Measurements from ENCODE around the gene ACSL3. TPM values are rescaled to one million over a fixed set of nuclear protein-coding genes. Genes with fewer than 3 reads are reported as not detected.

The ACSL3 gene
- total RNA-seq, 1 donor from 2014 or later, result 87.0 TPM

- Mint-ChIP-seq H3K36me3 (ENCODE audit: unreplicated experiment) (no peaks in the 10 kb centered on the region), H3K27ac (ENCODE audit: unreplicated experiment) (no peak overlapping the region), H3K4me3 (ENCODE audit: unreplicated experiment) (no peak overlapping the region), H3K4me1 (ENCODE audit: low read depth, unreplicated experiment) (peaks cover 8% of the 10 kb centered on the region), H3K9me3 (ENCODE audit: unreplicated experiment) (peaks cover 9% of the 10 kb centered on the region), H3K27me3 (ENCODE audit: unreplicated experiment) (peaks cover 4% of the 10 kb centered on the region)
- DNase-seq, result no peak
- TF ChIP-seq CTCF (IDR thresholded peaks at IDR 0.05; ENCODE audit: partially characterized antibody, unreplicated experiment), result no peak
Measured at GRCh38 chr2:222862106-222862908, 1.5 kb downstream of the ACSL3 start.

DNA sequence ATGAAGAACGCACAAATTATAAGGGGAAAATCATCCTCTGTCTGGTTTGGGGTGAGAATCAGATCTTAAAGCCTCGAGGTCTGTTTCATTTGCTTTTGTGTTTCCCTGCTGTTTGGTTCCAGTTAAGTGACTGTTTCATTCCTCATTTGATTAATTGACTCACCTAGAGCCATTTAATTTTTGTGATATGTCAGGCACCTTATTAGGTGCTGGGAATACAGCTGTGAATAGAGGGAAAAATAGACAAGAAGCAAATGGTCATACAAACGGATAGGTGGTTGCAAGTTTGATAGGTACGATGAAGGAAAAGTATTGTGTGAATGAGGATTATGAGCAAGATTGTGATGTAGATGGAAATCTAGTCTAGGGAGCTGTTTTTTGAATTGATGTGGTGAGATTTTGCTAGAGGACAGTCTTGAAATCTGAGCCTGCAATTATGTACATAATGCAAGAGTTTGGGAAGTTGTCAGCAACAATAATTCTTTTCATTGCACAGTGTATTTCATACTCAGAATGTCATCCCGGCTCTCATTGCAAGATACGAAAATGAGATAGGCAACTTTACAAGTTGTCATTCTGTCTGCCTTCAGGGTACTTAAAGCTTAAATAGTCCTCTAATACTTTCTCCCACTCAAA, 2.2 kb downstream of the ACSL3 start:
- Mint-ChIP-seq H3K27me3 (ENCODE audit: unreplicated experiment) (peaks cover 4% of the 10 kb centered on the region), H3K36me3 (ENCODE audit: unreplicated experiment) (no peaks in the 10 kb centered on the region), H3K27ac (ENCODE audit: unreplicated experiment) (no peak overlapping the region), H3K4me3 (ENCODE audit: unreplicated experiment) (no peak overlapping the region), H3K9me3 (ENCODE audit: unreplicated experiment) (peaks cover 9% of the 10 kb centered on the region), H3K4me1 (ENCODE audit: low read depth, unreplicated experiment) (peaks cover 10% of the 10 kb centered on the region)
- no peak for DNase-seq
- TF ChIP-seq CTCF (IDR thresholded peaks at IDR 0.05; ENCODE audit: partially characterized antibody, unreplicated experiment), result no peak

GRCh38 chr2:222864296-222864695, 3.5 kb downstream of the ACSL3 start:
- Mint-ChIP-seq H3K9me3 (ENCODE audit: unreplicated experiment) (peaks cover 9% of the 10 kb centered on the region), H3K27me3 (ENCODE audit: unreplicated experiment) (peaks cover 4% of the 10 kb centered on the region), H3K27ac (ENCODE audit: unreplicated experiment) (no peak overlapping the region), H3K36me3 (ENCODE audit: unreplicated experiment) (no peaks in the 10 kb centered on the region), H3K4me3 (ENCODE audit: unreplicated experiment) (no peak overlapping the region), H3K4me1 (ENCODE audit: low read depth, unreplicated experiment) (peaks cover 10% of the 10 kb centered on the region)
- no peak for TF ChIP-seq CTCF (IDR thresholded peaks at IDR 0.05; ENCODE audit: partially characterized antibody, unreplicated experiment)
- DNase-seq, result no peak

- H3K9me3 Mint-ChIP-seq (ENCODE audit: unreplicated experiment), result peaks cover 4% of the 10 kb centered on the region
- peaks cover 5% of the 10 kb centered on the region for H3K4me1 Mint-ChIP-seq (ENCODE audit: low read depth, unreplicated experiment)
- no peak overlapping the region for H3K27ac Mint-ChIP-seq (ENCODE audit: unreplicated experiment)
- peak overlapping the region; percentile 32 for H3K4me3 Mint-ChIP-seq (ENCODE audit: unreplicated experiment)
- no peak for TF ChIP-seq CTCF (IDR thresholded peaks at IDR 0.05; ENCODE audit: partially characterized antibody, unreplicated experiment)
- no peaks in the 10 kb centered on the region for H3K36me3 Mint-ChIP-seq (ENCODE audit: unreplicated experiment)
- H3K27me3 Mint-ChIP-seq (ENCODE audit: unreplicated experiment), result peaks cover 4% of the 10 kb centered on the region
- no peak for DNase-seq
Measured at GRCh38 chr2:222865301-222865700, 4.5 kb downstream of the ACSL3 start.

Measured in glutamatergic neuron (in vitro differentiated cells).